ENCODE measurements around the gene GNG14.
"Not testable (repeated sequence)": the region's sequence is repeated elsewhere in the genome, so short reads cannot be mapped to it uniquely, and the experiment has no call there.

GNG14 gene

DNA sequence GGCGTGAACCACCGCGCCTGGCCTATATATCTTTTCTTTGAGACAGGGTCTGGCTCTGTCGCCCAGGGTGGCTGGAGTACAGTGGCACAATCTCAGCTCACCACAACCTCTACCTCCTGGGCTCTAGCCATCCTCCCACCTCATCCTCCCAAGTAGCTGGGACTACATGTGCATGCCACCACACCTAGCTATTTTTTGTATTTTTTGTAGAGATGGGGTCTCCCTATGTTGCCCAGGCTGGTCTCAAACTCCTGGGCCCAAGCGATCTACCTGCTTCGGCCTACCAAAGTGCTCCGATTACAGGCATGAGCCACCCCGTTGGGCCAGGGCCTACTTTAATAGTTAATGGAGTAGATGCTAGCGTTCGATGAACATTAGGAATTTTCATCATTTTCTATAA, 32.5 kb downstream of the GNG14 start:
- peaks cover 59% of the 10 kb centered on the region for H3K36me3 Mint-ChIP-seq (ENCODE audit: low read depth)

DNA sequence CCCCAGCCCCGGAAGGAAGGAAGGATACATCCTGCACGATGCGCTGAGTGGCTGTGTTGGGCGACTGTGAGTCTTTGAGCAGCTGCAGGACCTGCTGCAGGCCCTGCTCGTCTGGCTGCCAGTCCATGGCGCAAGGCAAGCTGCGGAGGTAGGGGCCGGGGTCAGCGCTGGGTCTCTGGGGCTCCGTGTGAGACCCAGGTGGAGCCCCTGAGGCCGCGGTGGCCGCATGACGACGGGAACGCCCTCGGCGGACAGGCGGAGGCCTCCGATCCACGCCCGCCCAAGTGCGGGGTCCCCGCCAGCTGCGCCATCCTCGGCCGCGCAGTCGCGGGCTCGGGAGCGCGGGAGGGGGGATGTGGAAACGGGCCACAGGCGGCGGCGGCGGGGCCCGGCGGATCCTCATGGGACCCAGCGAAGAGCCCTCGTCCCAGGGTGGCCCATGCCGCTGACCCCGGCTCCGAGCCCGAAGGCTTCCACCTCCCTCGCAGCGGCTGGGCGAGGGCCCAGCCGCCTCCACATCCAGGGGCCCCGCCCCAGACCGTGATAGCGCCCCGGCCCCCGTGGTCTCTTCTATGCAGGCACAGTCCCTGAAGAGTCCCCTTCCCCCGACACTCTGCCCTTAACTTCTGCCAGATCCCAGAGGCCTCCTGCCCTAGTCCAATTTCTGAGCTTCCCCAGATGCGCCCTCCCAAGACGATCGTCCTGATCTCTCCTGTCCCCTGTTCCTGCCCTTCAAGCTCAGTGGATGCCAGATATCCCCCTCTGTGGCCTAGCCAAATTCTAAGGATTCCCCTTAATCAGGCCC, 33.3 kb downstream of the GNG14 start:
- H3K9me3 Mint-ChIP-seq: no peaks in the 10 kb centered on the region
- peak overlapping the region; percentile 94 for H3K4me3 Mint-ChIP-seq
- H3K4me1 Mint-ChIP-seq: peaks cover 41% of the 10 kb centered on the region
- peaks cover 2% of the 10 kb centered on the region for H3K27me3 Mint-ChIP-seq
- ATAC-seq (peak; percentile 9), DNase-seq (no peak)
- peaks cover 53% of the 10 kb centered on the region for H3K36me3 Mint-ChIP-seq (ENCODE audit: low read depth)
- peak overlapping the region; percentile 83 for H3K27ac Mint-ChIP-seq

More for the DNA sequence above, 32.5 kb downstream of the GNG14 start:
- DNase-seq (no peak), ATAC-seq (no peak)
- H3K4me1 Mint-ChIP-seq: peaks cover 41% of the 10 kb centered on the region
- peaks cover 2% of the 10 kb centered on the region for H3K27me3 Mint-ChIP-seq
- H3K4me3 Mint-ChIP-seq: peak overlapping the region; percentile 84
- no peaks in the 10 kb centered on the region for H3K9me3 Mint-ChIP-seq
- peak overlapping the region; percentile 80 for H3K27ac Mint-ChIP-seq

DNA sequence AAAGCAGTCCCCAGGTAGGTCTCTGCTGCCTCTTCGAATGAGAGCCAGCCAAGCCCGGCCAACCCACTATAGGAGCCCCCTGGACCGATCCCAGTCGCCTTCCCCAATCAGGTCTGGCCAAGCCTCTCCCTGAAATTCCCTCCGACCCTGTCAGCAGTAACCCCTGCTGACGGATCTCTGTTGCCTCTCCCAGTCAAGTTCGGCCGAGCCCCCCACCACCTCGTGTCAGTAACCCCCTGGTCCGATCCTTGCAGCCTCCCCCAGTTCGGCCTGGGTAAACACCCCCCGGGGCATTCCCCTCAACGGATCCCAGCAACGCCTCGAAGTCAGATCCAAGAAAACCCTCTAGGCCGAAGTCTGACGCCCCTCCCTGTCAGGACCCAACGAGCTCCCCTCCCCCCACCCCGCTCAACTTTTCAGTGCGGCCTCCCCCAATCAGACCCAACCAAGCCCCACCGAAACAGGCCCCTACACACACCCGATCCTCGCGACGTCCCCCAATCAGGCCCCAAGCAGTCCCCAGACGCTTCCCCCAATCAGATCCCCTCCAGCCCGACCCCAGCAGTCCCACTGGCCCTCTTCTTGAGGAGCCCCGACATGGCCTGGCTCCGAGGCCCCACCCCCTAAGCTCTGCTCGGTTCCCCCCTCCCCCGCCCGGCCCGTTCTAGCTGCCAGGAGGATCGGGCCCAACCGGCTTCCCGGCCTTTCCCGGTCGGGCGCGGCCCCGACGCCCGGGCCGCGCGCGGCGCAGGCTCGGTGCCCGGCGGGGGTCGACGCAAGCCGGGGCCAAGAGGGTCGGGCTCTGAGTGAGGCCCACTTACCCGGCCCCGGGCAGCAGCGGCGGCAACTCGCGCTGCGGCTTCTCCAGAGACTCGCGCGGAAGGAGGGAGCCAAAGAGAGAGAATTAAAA, 34.1 kb downstream of the GNG14 start:
- peaks cover 44% of the 10 kb centered on the region for H3K4me1 Mint-ChIP-seq

GRCh38 chr19:12722566-12723380, 35.0 kb downstream of the GNG14 start:
- Mint-ChIP-seq H3K36me3 (ENCODE audit: low read depth) (peaks cover 51% of the 10 kb centered on the region), H3K9me3 (no peaks in the 10 kb centered on the region), H3K4me3 (peak overlapping the region; percentile 97), H3K4me1 (peaks cover 44% of the 10 kb centered on the region), H3K27me3 (peaks cover 2% of the 10 kb centered on the region), H3K27ac (peak overlapping the region; percentile 97)
- DNase-seq: peak; percentile 92
- ATAC-seq: peak; percentile 84

More for the DNA sequence above, 34.1 kb downstream of the GNG14 start:
- DNase-seq (peak; percentile 56), ATAC-seq (peak; percentile 31)
- Mint-ChIP-seq H3K9me3 (no peaks in the 10 kb centered on the region), H3K36me3 (ENCODE audit: low read depth) (peaks cover 52% of the 10 kb centered on the region), H3K27ac (peak overlapping the region; percentile 97), H3K27me3 (peaks cover 2% of the 10 kb centered on the region), H3K4me3 (peak overlapping the region; percentile 97)

DNA sequence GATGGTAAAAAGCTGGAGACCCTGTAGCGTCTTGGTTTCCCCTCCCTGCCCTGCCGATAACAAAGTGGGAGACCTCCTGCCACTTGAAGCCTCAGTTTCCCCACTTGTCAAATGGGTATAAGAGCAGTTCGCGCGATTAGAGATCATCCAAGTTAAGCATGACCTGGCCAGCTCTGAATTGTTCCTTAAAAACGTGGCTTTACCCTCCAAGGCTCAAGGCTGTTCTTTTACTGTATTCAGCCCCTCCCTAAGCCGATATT, 35.5 kb downstream of the GNG14 start:
- peaks cover 43% of the 10 kb centered on the region for H3K4me1 Mint-ChIP-seq
- no peaks in the 10 kb centered on the region for H3K9me3 Mint-ChIP-seq
- peak overlapping the region; percentile 97 for H3K27ac Mint-ChIP-seq
- peak overlapping the region; percentile 97 for H3K4me3 Mint-ChIP-seq
- ATAC-seq (no peak), DNase-seq (no peak)
- H3K36me3 Mint-ChIP-seq (ENCODE audit: low read depth): peaks cover 51% of the 10 kb centered on the region
- H3K27me3 Mint-ChIP-seq: peaks cover 2% of the 10 kb centered on the region

DNA sequence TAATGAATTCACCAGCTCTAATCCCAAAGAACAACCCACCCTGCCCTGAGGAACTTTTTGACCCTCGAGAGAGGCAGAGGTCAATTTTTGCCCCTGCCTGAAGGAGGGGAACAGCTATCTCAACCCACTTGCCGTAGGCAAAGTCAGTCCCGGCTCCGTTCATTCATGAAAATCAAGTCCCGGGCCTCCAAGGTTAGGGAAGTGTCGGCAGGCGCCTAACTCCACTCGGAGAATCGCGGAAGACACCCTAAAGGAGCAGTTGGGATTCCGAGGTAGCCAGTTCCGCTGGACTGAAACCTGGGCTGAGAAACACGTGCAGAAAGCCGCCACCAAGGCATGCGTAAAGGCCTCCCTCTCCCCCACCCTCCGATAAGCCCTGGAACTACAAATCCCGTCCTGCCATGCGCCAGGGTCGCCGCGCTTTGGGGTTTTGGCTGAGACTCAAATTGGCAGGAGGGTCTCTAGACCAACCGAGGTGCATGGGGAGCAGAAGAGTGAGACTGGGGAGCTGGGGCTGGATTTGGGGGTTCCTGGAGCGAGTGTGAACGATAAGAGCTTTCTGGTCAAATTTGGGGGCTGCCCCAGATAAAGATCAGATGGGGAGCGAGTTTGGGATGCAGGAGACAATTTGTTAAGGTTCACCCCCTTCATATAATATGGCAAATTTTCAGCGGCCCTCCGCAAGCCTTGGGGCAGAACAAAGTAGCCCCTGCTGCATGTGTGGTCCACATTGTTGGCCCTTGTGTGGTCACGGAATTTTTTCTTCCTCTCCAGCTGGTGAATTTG, 36.0 kb downstream of the GNG14 start, which contains the start of gene TNPO2:
TNPO2 (minus strand) TSS at position 292 of the 786 bp plus-strand sequence. CDS start 2,955 bp downstream, outside the sequence.
- ATAC-seq (peak; percentile 55), DNase-seq (peak; percentile 78)
- Mint-ChIP-seq H3K27me3 (peaks cover 2% of the 10 kb centered on the region), H3K27ac (peak within 1 kb of the TSS; percentile 97), H3K9me3 (no peaks in the 10 kb centered on the region), H3K4me1 (peaks cover 38% of the 10 kb centered on the region), H3K4me3 (peak within 1 kb of the TSS; percentile 97), H3K36me3 (ENCODE audit: low read depth) (peaks cover 46% of the 10 kb centered on the region)

GRCh38 chr19:12725612-12726011, 37.8 kb downstream of the GNG14 start:
- H3K4me3 Mint-ChIP-seq, H3K9me3 Mint-ChIP-seq, ATAC-seq, H3K27me3 Mint-ChIP-seq, DNase-seq, H3K27ac Mint-ChIP-seq: not testable (repeated sequence)
- peaks cover 46% of the 10 kb centered on the region for H3K36me3 Mint-ChIP-seq (ENCODE audit: low read depth)
- peaks cover 34% of the 10 kb centered on the region for H3K4me1 Mint-ChIP-seq

DNA sequence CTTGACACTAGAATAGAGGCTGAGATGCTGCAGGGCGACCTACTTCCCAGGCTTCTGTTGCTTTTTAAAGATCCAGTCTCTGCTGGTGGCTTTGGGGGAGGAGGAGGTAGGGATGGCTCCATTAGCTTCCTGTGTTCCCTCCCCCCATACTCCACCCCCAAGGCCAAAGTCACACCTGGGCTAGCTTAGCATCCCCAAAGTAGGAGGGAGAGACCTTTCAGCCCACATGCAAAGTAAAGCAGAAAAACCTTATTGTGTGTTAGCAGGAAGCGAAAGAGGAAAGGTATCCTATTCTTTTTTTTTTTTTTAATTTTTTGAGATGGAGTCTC, 39.2 kb downstream of the GNG14 start:
- Mint-ChIP-seq H3K4me1 (peaks cover 29% of the 10 kb centered on the region), H3K9me3 (no peaks in the 10 kb centered on the region), H3K4me3 (no peak overlapping the region), H3K27me3 (peaks cover 2% of the 10 kb centered on the region), H3K27ac (no peak overlapping the region), H3K36me3 (ENCODE audit: low read depth) (peaks cover 46% of the 10 kb centered on the region)
- ATAC-seq (no peak), DNase-seq (no peak)

GRCh38 chr19:12727745-12728433, 40.1 kb downstream of the GNG14 start:
- Mint-ChIP-seq H3K4me3 (no peak overlapping the region), H3K36me3 (ENCODE audit: low read depth) (peaks cover 47% of the 10 kb centered on the region), H3K4me1 (peaks cover 34% of the 10 kb centered on the region), H3K27me3 (no peaks in the 10 kb centered on the region), H3K9me3 (no peaks in the 10 kb centered on the region), H3K27ac (no peak overlapping the region)
- no peak for DNase-seq
- no peak for ATAC-seq

- peak overlapping the region; percentile 78 for H3K27ac Mint-ChIP-seq
- peaks cover 50% of the 10 kb centered on the region for H3K36me3 Mint-ChIP-seq (ENCODE audit: low read depth)
- peaks cover 36% of the 10 kb centered on the region for H3K4me1 Mint-ChIP-seq
- H3K27me3 Mint-ChIP-seq: no peaks in the 10 kb centered on the region
- DNase-seq (no peak), ATAC-seq (no peak)
- no peaks in the 10 kb centered on the region for H3K9me3 Mint-ChIP-seq
- no peak overlapping the region for H3K4me3 Mint-ChIP-seq
These were observed 42.3 kb downstream of the GNG14 start for GRCh38 chr19:12730064-12730463.

- peaks cover 50% of the 10 kb centered on the region for H3K36me3 Mint-ChIP-seq (ENCODE audit: low read depth)
- no peak overlapping the region for H3K4me3 Mint-ChIP-seq
- no peaks in the 10 kb centered on the region for H3K9me3 Mint-ChIP-seq
- ATAC-seq: no peak
- no peak for DNase-seq
- peaks cover 39% of the 10 kb centered on the region for H3K4me1 Mint-ChIP-seq
- H3K27ac Mint-ChIP-seq: no peak overlapping the region
- H3K27me3 Mint-ChIP-seq: no peaks in the 10 kb centered on the region
These were observed 43.5 kb downstream of the GNG14 start for GRCh38 chr19:12731337-12731736.

DNA sequence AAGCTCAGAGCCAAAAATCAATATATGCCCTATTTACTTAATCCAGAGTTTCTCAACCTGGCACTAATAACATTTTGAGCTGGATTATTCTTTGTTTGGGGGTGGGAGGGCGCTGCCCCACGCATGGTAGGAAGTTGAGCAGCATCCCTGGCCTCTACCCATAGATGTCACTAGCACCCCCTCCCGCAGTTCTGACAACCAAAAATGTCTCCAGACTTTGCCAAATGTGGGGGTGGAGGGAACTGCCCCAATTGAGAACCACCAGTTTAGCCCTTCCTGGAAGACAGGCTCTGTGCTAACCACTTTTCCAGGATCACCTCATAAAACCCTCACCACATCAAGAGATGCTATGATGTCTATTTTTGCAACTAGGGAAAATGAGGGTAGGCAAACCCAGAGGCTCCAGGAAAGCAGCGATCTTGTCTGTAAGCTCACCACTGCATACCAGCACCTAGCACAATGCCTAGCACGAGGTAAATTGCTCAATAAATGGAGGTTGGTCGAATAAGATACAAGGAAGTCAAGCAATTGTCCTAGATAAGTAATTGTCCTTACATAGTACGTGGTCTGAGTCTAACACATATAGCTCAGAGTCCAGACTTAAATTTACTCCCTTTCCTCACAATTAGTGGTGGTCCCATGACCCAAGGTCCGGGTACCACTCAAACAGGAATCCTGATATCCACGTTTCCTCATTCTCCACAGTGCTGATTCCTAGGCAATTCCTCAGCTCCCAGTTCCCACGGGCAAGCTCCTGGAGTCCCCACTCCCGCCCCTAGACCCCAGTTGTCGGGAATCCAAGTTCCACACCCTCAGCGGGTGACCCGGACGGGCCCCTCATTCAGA, 45.8 kb downstream of the GNG14 start:
- peak overlapping the region; percentile 97 for H3K27ac Mint-ChIP-seq
- H3K9me3 Mint-ChIP-seq: no peaks in the 10 kb centered on the region
- peak; percentile 55 for DNase-seq
- H3K27me3 Mint-ChIP-seq: peaks cover 5% of the 10 kb centered on the region
- H3K36me3 Mint-ChIP-seq (ENCODE audit: low read depth): peaks cover 47% of the 10 kb centered on the region
- ATAC-seq: no peak
- H3K4me1 Mint-ChIP-seq: peaks cover 54% of the 10 kb centered on the region
- peak overlapping the region; percentile 95 for H3K4me3 Mint-ChIP-seq
